Astrocyte (in vitro differentiated cells and primary cell): Measurements from ENCODE around the gene APOM. TPM values are rescaled to one million over a fixed set of nuclear protein-coding genes. Genes with fewer than 3 reads are reported as not detected.

Experiments used
- DNase-seq: peaks from one replicate; pipeline ENCODE4 v3.0.0-alpha.2; 2010; ENCODE audit warnings: low read depth
- FAIRE-seq: peaks from 2 replicates; lab custom pipeline; 2011; peaks lifted over from hg19 to GRCh38; lab: Jason Lieb, UNC
- H2AFZ ChIP-seq: 2 replicates; pipeline ENCODE4 v1.6.0; 2012; ENCODE audit warnings: low read depth, low read length, inconsistent platforms
- H3K27ac ChIP-seq: 2 replicates; pipeline ENCODE4 v1.5.1; 2011; ENCODE audit warnings: low read depth, low read length, inconsistent platforms
- H3K27me3 ChIP-seq: 2 replicates; pipeline ENCODE4 v1.6.0; 2011; ENCODE audit warnings: low read length, inconsistent platforms; ENCODE audit not compliant: insufficient read depth
- H3K36me3 ChIP-seq: 2 replicates; pipeline ENCODE4 v1.5.1; 2011; ENCODE audit warnings: low read length, inconsistent platforms; ENCODE audit not compliant: insufficient read depth
- H3K4me1 ChIP-seq: 2 replicates; pipeline ENCODE4 v1.5.1; 2011; ENCODE audit warnings: low read length, inconsistent platforms; ENCODE audit not compliant: insufficient read depth
- H3K4me2 ChIP-seq: 2 replicates; pipeline ENCODE4 v1.6.0; 2012; ENCODE audit warnings: low read length, inconsistent platforms
- H3K4me3 ChIP-seq: 2 replicates; pipeline ENCODE4 v1.5.1; 2011; ENCODE audit warnings: low read depth, mild to moderate bottlenecking, low read length, inconsistent platforms; ENCODE audit not compliant: insufficient read depth
- H3K79me2 ChIP-seq: 2 replicates; pipeline ENCODE4 v1.6.0; 2012; ENCODE audit warnings: mild to moderate bottlenecking, low read length, inconsistent platforms; ENCODE audit not compliant: insufficient read depth
- H3K9ac ChIP-seq: 2 replicates; pipeline ENCODE4 v1.6.0; 2012; ENCODE audit warnings: mild to moderate bottlenecking, low read length, inconsistent platforms
- H3K9me3 ChIP-seq: 2 replicates; pipeline ENCODE4 v1.5.1; 2012; ENCODE audit warnings: low read depth, mild to moderate bottlenecking, low read length, inconsistent platforms; ENCODE audit not compliant: insufficient read depth
- H4K20me1 ChIP-seq: 2 replicates; pipeline ENCODE4 v1.6.0; 2012; ENCODE audit warnings: low read length, inconsistent platforms; ENCODE audit not compliant: insufficient read depth
- H3K27ac Mint-ChIP-seq: one replicate; pipeline ENCODE4 v1.8.0; 2021; ENCODE audit warnings: mild to moderate bottlenecking, mixed read lengths; ENCODE audit not compliant: unreplicated experiment
- H3K27me3 Mint-ChIP-seq: one replicate; pipeline ENCODE4 v1.8.0; 2021; ENCODE audit warnings: low read depth, mixed read lengths; ENCODE audit not compliant: unreplicated experiment
- H3K36me3 Mint-ChIP-seq: one replicate; pipeline ENCODE4 v1.8.0; 2021; ENCODE audit warnings: low read depth, mixed read lengths; ENCODE audit not compliant: unreplicated experiment
- H3K4me1 Mint-ChIP-seq: one replicate; pipeline ENCODE4 v1.8.0; 2021; ENCODE audit warnings: low read depth, mixed read lengths; ENCODE audit not compliant: unreplicated experiment
- H3K4me3 Mint-ChIP-seq: one replicate; pipeline ENCODE4 v1.8.0; 2021; ENCODE audit warnings: mild to moderate bottlenecking, moderate library complexity, mixed read lengths; ENCODE audit not compliant: unreplicated experiment
- H3K9me3 Mint-ChIP-seq: one replicate; pipeline ENCODE4 v1.8.0; 2021; ENCODE audit warnings: mild to moderate bottlenecking, mixed read lengths; ENCODE audit not compliant: unreplicated experiment
- CTCF ChIP-seq: IDR thresholded peaks from 2 replicates; pipeline ENCODE4 v1.5.1; 2011; ENCODE audit warnings: low read depth, mild to moderate bottlenecking, inconsistent platforms, low read length, moderate library complexity; ENCODE audit not compliant: insufficient read depth
- EZH2 ChIP-seq: IDR thresholded peaks from 2 replicates; pipeline ENCODE4 v1.6.1; 2012; ENCODE audit warnings: mild to moderate bottlenecking, low read length, inconsistent platforms; ENCODE audit not compliant: insufficient read depth
- total RNA-seq: library from RNA; stranded (reverse); gene quantifications from 2 replicates; pipeline ENCODE4 v1.2.1, GENCODE V29; 2021

Gene APOM
- total RNA-seq, 1 donor from 2014 or later, result 0.89 TPM

GRCh38 chr6:31681135-31681671 is 25.5 kb downstream of the APOM start:
- Mint-ChIP-seq H3K9me3 (no peaks in the 10 kb centered on the region), H3K27me3 (peaks cover 12% of the 10 kb centered on the region), H3K4me1 (peaks cover 7% of the 10 kb centered on the region), H3K36me3 (peaks cover 18% of the 10 kb centered on the region), H3K4me3 (peak overlapping the region; percentile 51), H3K27ac (no peak overlapping the region)
- Histone ChIP-seq H4K20me1 (no peaks in the 10 kb centered on the region), H3K4me2 (peak overlapping the region; percentile 96), H3K36me3 (peaks cover 3% of the 10 kb centered on the region), H3K4me3 (peak overlapping the region; percentile 63), H3K9ac (peak overlapping the region; percentile 76), H2AFZ (peak overlapping the region; percentile 68), H3K4me1 (peaks cover 11% of the 10 kb centered on the region), H3K9me3 (no peaks in the 10 kb centered on the region), H3K79me2 (no peaks in the 10 kb centered on the region), H3K27me3 (no peaks in the 10 kb centered on the region), H3K27ac (peak overlapping the region; percentile 39)
- TF ChIP-seq CTCF, result no peak
- TF ChIP-seq EZH2, result no peak
- FAIRE-seq, result no peak
- DNase-seq, result peak; percentile 10

- Histone ChIP-seq H3K4me1 (peaks cover 11% of the 10 kb centered on the region), H3K4me3 (no peak overlapping the region), H3K9ac (no peak overlapping the region), H3K4me2 (no peak overlapping the region), H4K20me1 (no peaks in the 10 kb centered on the region), H3K27ac (no peak overlapping the region), H3K9me3 (no peaks in the 10 kb centered on the region), H2AFZ (no peak overlapping the region), H3K79me2 (no peaks in the 10 kb centered on the region), H3K36me3 (peaks cover 12% of the 10 kb centered on the region), H3K27me3 (no peaks in the 10 kb centered on the region)
- peaks cover 3% of the 10 kb centered on the region for H3K4me1 Mint-ChIP-seq
- no peak for DNase-seq
- no peak overlapping the region for H3K27ac Mint-ChIP-seq
- H3K27me3 Mint-ChIP-seq, result peaks cover 12% of the 10 kb centered on the region
- no peak for TF ChIP-seq CTCF
- TF ChIP-seq EZH2, result no peak
- H3K9me3 Mint-ChIP-seq, result no peaks in the 10 kb centered on the region
- H3K4me3 Mint-ChIP-seq, result no peak overlapping the region
- FAIRE-seq, result no peak
- H3K36me3 Mint-ChIP-seq, result peaks cover 30% of the 10 kb centered on the region
These were observed 27.9 kb downstream of the APOM start for GRCh38 chr6:31683591-31683990.

- H3K27me3 Mint-ChIP-seq, result peaks cover 12% of the 10 kb centered on the region
- no peak for FAIRE-seq
- peaks cover 12% of the 10 kb centered on the region for H3K4me1 Mint-ChIP-seq
- Histone ChIP-seq H2AFZ (no peak overlapping the region), H3K4me3 (no peak overlapping the region), H3K27me3 (no peaks in the 10 kb centered on the region), H3K79me2 (no peaks in the 10 kb centered on the region), H3K9ac (no peak overlapping the region), H4K20me1 (peaks cover 3% of the 10 kb centered on the region), H3K4me1 (peaks cover 6% of the 10 kb centered on the region), H3K36me3 (peaks cover 21% of the 10 kb centered on the region), H3K9me3 (no peaks in the 10 kb centered on the region), H3K4me2 (no peak overlapping the region), H3K27ac (no peak overlapping the region)
- no peaks in the 10 kb centered on the region for H3K9me3 Mint-ChIP-seq
- H3K27ac Mint-ChIP-seq, result no peak overlapping the region
- TF ChIP-seq CTCF, result no peak
- no peak for TF ChIP-seq EZH2
- H3K4me3 Mint-ChIP-seq, result no peak overlapping the region
- DNase-seq, result no peak
- H3K36me3 Mint-ChIP-seq, result peaks cover 32% of the 10 kb centered on the region
These were observed 30.8 kb downstream of the APOM start for GRCh38 chr6:31686483-31686882.
